Vagina (tissue), 2 donors: ENCODE results near the gene CCDC159.

Source experiments
- CTCF ChIP-seq, 3 experiments: fragments of 450-650 bp in 2 of 3; fragments of 200-600 bp in 1 of 3; sonication (generic) in 1 of 3; IDR thresholded peaks; one replicate each; pipeline ENCODE4 v1.5.1; 2017 to 2019; ENCODE audit warnings: antibody characterized with exemption in 3 of 3, mild to moderate bottlenecking in 2 of 3, moderate library complexity in 2 of 3
- POLR2A ChIP-seq, 2 donors: fragments of 450-650 bp; IDR thresholded peaks; one replicate each; pipeline ENCODE4 v1.6.1; 2017; ENCODE audit warnings: antibody characterized with exemption in 2 of 2, mild to moderate bottlenecking in 2 of 2, moderate library complexity in 2 of 2
- POLR2AphosphoS5 ChIP-seq, 2 donors: sonication (generic); formaldehyde crosslinking; IDR thresholded peaks; one replicate each; pipeline ENCODE4 v1.9.0; 2017; ENCODE audit warnings: antibody characterized with exemption in 2 of 2, mild to moderate bottlenecking in 2 of 2, low read depth in 1 of 2; ENCODE audit not compliant: insufficient read depth in 1 of 2

- peak; percentile 61 to 82 (median 77) for TF ChIP-seq CTCF (IDR thresholded peaks at IDR 0.05)
- TF ChIP-seq POLR2A (IDR thresholded peaks at IDR 0.05), result peak in 1 of 2 donors; percentile 70
- TF ChIP-seq POLR2AphosphoS5 (IDR thresholded peaks at IDR 0.05; ENCODE audit: insufficient read depth in 1 of 2, low read depth in 1 of 2), result peak; percentile 90 to 98
Measured at GRCh38 chr19:11380653-11381537, 34.6 kb downstream of the CCDC159 start.
